Measurements from ENCODE around the gene MSX1. TPM values are rescaled to one million over a fixed set of nuclear protein-coding genes. Genes with fewer than 3 reads are reported as not detected.

The MSX1 gene
- total RNA-seq, 1 donor from 2014 or later, result 2.2 TPM

DNA sequence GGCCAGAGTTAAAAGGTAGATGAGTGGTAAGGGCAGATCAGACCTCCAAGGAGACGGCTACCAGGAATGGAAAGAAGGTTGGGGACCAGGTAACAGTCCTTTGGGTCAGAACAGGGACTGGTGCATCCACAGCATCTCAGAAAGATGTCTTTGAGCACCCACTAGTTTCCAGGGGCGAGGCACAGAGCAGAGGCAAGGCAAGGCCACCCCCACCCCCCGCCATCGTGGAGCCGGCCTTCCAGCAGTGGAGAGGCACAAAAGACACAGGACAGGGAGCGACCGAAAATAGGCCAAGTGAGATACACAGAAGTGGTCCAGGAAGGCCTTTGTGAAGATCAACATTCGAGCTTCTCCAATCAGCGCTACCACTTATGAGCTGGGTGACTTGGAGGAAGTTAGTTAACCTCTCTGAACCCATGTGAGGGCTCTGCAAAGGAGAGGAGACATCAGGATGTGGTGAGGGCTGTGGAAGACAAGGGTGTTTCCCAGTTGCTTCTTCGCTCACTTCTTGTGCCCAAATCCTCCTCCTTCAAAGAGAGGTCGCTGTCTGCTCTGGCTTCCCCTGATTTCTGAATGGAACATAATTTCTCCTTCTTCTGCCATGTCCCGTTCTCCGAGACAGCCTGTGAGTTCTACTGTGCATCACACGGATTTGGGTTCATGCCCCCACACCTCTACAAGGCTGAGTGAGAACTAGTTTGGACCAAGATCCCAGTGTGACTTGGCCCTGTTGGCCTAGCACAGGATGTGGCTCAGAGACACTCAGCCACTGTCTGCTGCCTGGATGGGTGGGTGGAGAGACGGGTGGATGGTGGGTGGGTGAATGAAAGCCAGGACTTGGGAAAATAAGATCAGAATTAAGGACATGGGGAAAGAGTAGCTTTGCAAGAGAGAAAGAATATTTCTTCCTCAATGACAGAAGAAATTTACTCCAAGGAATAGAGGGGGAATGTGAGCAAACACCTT lies 16.7 kb upstream of the MSX1 start:
- Mint-ChIP-seq H3K27ac (ENCODE audit: unreplicated experiment) (no peak overlapping the region), H3K36me3 (ENCODE audit: low read depth) (no peaks in the 10 kb centered on the region), H3K9me3 (no peaks in the 10 kb centered on the region), H3K4me3 (no peak overlapping the region), H3K27me3 (ENCODE audit: low read depth) (peaks cover 75% of the 10 kb centered on the region), H3K4me1 (peaks cover 25% of the 10 kb centered on the region)
- TF ChIP-seq CTCF (conservative IDR thresholded peaks at IDR 0.05), result no peak
- DNase-seq (ENCODE audit: low read depth, low spot score), result no peak

DNA sequence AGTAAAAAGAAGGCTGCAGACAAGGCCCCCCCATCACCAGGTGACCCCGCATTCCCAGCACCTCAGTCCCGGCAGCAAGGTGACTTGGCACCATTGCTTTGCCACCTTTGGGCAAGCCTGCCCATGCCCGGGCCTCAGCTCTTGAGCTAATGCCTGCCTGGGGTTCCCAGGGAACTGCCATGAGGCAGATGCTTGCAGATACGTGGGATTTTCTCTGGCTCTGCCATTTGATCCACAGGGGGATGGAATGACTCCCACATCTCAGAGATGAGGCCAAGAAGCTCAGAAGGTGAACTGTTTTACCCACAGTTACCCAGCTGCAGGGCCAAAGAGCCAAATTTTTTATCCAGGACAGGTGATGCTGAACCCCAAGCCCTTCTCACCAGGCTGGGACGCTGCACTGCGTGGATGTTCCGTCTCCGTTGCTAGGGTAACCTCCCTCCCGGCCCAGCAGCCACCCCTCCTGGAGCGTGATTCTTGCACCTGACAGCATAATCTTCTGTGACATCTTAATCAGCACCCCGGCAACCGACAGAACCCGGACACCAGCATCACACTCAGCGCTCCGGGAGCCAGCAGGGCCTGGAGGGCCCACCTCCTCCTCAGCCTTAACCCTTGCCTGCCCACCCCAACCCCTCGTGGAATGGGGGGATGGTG lies 15.7 kb upstream of the MSX1 start:
- peaks cover 76% of the 10 kb centered on the region for H3K27me3 Mint-ChIP-seq (ENCODE audit: low read depth)
- peaks cover 16% of the 10 kb centered on the region for H3K4me1 Mint-ChIP-seq
- H3K9me3 Mint-ChIP-seq, result no peaks in the 10 kb centered on the region
- no peak overlapping the region for H3K4me3 Mint-ChIP-seq
- H3K36me3 Mint-ChIP-seq (ENCODE audit: low read depth), result no peaks in the 10 kb centered on the region
- no peak for DNase-seq (ENCODE audit: low read depth, low spot score)
- TF ChIP-seq CTCF (conservative IDR thresholded peaks at IDR 0.05), result no peak
- H3K27ac Mint-ChIP-seq (ENCODE audit: unreplicated experiment), result no peak overlapping the region

DNA sequence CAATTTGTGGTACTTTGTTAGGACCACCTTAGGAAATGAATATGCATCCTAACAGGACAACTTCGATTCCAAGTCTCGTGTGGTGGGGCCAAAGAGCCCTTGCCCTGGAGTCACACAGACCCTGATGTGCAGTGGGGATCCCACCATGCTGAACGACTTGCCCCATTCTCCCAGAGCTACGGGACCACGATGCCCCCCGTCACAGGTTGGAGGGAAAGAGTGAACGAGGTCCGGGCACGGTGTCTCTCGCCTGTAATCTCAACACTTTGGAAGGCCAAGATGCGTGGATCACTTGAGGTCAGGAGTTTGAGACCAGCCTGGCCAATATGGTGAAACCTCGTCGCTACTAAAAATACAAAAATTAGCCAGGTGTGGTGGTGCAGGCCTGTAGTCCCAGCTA lies 14.4 kb upstream of the MSX1 start:
- no peak for DNase-seq (ENCODE audit: low read depth, low spot score)
- Mint-ChIP-seq H3K4me1 (peaks cover 13% of the 10 kb centered on the region), H3K4me3 (no peak overlapping the region), H3K27me3 (ENCODE audit: low read depth) (peaks cover 80% of the 10 kb centered on the region), H3K36me3 (ENCODE audit: low read depth) (no peaks in the 10 kb centered on the region), H3K27ac (ENCODE audit: unreplicated experiment) (no peak overlapping the region), H3K9me3 (no peaks in the 10 kb centered on the region)
- TF ChIP-seq CTCF (conservative IDR thresholded peaks at IDR 0.05), result no peak

- Mint-ChIP-seq H3K27ac (ENCODE audit: unreplicated experiment) (no peak overlapping the region), H3K4me3 (no peak overlapping the region), H3K9me3 (no peaks in the 10 kb centered on the region), H3K4me1 (peaks cover 13% of the 10 kb centered on the region), H3K27me3 (ENCODE audit: low read depth) (peaks cover 80% of the 10 kb centered on the region), H3K36me3 (ENCODE audit: low read depth) (no peaks in the 10 kb centered on the region)
- TF ChIP-seq CTCF (conservative IDR thresholded peaks at IDR 0.05), result no peak
- DNase-seq (ENCODE audit: low read depth, low spot score), result no peak
Measured at GRCh38 chr4:4847011-4847410, 12.5 kb upstream of the MSX1 start.

DNA sequence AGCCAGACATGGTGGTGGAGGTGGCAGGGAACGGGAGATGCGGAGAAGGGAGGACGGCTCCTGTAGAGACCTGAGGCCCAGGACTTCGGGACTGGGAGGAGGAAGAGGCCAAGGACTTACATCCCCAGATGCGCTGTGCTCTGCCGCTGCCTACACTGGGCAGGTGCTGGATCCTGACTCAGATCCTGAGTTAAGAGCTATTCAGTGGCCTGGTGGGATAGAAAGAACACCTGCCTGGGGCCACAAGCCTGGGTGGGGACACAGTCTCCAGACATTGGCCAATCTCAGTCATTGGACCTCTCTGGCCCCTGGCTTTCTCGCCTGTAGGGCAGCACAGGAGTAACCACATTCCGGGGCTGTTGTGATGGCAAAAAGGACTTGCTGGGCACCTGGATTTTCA lies 10.9 kb upstream of the MSX1 start:
- Mint-ChIP-seq H3K27ac (ENCODE audit: unreplicated experiment) (no peak overlapping the region), H3K9me3 (no peaks in the 10 kb centered on the region), H3K4me1 (peaks cover 24% of the 10 kb centered on the region), H3K27me3 (ENCODE audit: low read depth) (peaks cover 82% of the 10 kb centered on the region), H3K36me3 (ENCODE audit: low read depth) (no peaks in the 10 kb centered on the region), H3K4me3 (no peak overlapping the region)
- DNase-seq (ENCODE audit: low read depth, low spot score), result no peak
- TF ChIP-seq CTCF (conservative IDR thresholded peaks at IDR 0.05), result no peak
